Ascending aorta (tissue), 2 donors: ENCODE results near the gene CSF2RB. TPM values are rescaled to one million over a fixed set of nuclear protein-coding genes. Genes with fewer than 3 reads are reported as not detected.

Source experiments
- DNase-seq, 2 donors: peaks; one replicate each; pipeline ENCODE4 v3.0.0-alpha.2; 2019; ENCODE audit warnings: low spot score in 2 of 2
- H3K27ac ChIP-seq, 2 donors: fragments of 200-600 bp; sonication (generic); one replicate each; pipeline ENCODE4 v1.5.1; 2016 to 2017; ENCODE audit warnings: mild to moderate bottlenecking in 1 of 2
- H3K27me3 ChIP-seq: fragments of 200-600 bp; sonication (generic); one replicate; pipeline ENCODE4 v1.5.1; 2017
- H3K36me3 ChIP-seq, 2 donors: fragments of 200-600 bp; sonication (generic); one replicate each; pipeline ENCODE4 v1.5.1; 2016
- H3K4me1 ChIP-seq, 2 donors: fragments of 200-600 bp; sonication (generic); one replicate each; pipeline ENCODE4 v1.5.1; 2016 to 2017; ENCODE audit warnings: mild to moderate bottlenecking in 1 of 2
- H3K4me3 ChIP-seq, 2 donors: fragments of 200-600 bp; sonication (generic); one replicate each; pipeline ENCODE4 v1.5.1; 2016 to 2017; ENCODE audit warnings: mild to moderate bottlenecking in 1 of 2
- H3K9me3 ChIP-seq, 2 donors: fragments of 200-600 bp; sonication (generic); one replicate each; pipeline ENCODE4 v1.5.1; 2016
- intact Hi-C: fragments of 100-400 bp; cut with DNase I; formaldehyde crosslinking; loops from one replicate; pipeline ENCODE4 v1.15.1; 2023
- total RNA-seq: library from RNA; depleted of rRNA; stranded (reverse); fragments of >200 nt; gene quantifications from one replicate; pipeline ENCODE4 v1.1.0, GENCODE V29; 2016
- TF ChIP-seq, protein P1 (sequence below), 3 experiments: fragments of 200-600 bp in 2 of 3; fragments of 450-650 bp in 1 of 3; sonication (generic) in 2 of 3; IDR thresholded peaks; one replicate each; pipeline ENCODE4 v1.5.1; 2016 to 2019; ENCODE audit warnings: antibody characterized with exemption in 3 of 3, mild to moderate bottlenecking in 1 of 3, moderate library complexity in 1 of 3

CSF2RB gene
- total RNA-seq, 1 donor from 2014 or later = 6.0 TPM

DNA sequence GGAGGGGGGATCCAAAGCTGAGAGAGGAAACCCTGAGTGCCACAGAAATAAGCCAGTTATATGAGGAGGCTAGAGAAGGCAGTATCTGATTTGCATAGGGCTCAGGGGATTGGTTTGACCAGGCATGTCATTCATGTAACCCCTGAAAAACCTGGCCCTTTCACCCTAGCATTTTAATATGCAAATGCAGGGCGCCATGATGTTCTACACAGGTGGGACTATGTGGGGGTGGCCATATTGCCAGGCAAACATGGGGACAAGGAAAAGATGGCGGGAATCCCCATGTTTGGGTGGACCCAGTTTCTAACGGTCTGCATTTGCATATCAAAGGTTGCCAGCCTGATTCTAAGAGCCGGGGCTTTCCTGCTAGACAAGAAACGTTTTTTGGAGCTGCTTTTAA is 27.2 kb downstream of the CSF2RB start:
- TF ChIP-seq, protein P1, sequence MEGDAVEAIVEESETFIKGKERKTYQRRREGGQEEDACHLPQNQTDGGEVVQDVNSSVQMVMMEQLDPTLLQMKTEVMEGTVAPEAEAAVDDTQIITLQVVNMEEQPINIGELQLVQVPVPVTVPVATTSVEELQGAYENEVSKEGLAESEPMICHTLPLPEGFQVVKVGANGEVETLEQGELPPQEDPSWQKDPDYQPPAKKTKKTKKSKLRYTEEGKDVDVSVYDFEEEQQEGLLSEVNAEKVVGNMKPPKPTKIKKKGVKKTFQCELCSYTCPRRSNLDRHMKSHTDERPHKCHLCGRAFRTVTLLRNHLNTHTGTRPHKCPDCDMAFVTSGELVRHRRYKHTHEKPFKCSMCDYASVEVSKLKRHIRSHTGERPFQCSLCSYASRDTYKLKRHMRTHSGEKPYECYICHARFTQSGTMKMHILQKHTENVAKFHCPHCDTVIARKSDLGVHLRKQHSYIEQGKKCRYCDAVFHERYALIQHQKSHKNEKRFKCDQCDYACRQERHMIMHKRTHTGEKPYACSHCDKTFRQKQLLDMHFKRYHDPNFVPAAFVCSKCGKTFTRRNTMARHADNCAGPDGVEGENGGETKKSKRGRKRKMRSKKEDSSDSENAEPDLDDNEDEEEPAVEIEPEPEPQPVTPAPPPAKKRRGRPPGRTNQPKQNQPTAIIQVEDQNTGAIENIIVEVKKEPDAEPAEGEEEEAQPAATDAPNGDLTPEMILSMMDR (IDR thresholded peaks at IDR 0.05) = no peak
- Histone ChIP-seq H3K4me1 (no peaks in the 10 kb centered on the region), H3K9me3 (no peaks in the 10 kb centered on the region), H3K27ac (no peak overlapping the region), H3K27me3 (no peaks in the 10 kb centered on the region), H3K4me3 (no peak overlapping the region), H3K36me3 (no peaks in the 10 kb centered on the region)
- intact Hi-C loops = no loop called here
- DNase-seq = no peak

DNA sequence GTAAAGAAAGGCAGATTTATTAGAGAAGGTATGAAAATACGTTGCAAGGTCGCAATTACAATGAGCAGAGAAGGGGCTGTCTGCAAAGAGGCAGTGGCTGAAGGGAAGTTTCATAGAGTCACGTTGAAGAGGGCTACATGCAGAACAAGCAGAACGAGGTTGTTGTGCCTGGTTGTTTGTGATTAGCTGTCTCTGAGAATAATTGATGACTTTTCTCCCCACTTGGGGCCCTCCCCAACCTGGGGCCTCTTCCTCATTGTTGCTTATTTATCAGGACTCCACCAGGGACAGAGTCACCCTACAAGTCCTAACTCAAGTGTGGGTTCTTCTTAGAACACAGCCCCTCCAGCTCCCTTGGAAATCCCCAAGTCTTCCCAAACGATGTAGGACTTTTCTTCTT is 29.1 kb downstream of the CSF2RB start:
- Histone ChIP-seq H3K9me3 (no peaks in the 10 kb centered on the region), H3K36me3 (no peaks in the 10 kb centered on the region), H3K4me1 (no peaks in the 10 kb centered on the region), H3K27me3 (no peaks in the 10 kb centered on the region), H3K27ac (no peak overlapping the region), H3K4me3 (no peak overlapping the region)
- TF ChIP-seq, protein P1 (IDR thresholded peaks at IDR 0.05) = no peak
- no peak for DNase-seq
- intact Hi-C loops = no loop called here

DNA sequence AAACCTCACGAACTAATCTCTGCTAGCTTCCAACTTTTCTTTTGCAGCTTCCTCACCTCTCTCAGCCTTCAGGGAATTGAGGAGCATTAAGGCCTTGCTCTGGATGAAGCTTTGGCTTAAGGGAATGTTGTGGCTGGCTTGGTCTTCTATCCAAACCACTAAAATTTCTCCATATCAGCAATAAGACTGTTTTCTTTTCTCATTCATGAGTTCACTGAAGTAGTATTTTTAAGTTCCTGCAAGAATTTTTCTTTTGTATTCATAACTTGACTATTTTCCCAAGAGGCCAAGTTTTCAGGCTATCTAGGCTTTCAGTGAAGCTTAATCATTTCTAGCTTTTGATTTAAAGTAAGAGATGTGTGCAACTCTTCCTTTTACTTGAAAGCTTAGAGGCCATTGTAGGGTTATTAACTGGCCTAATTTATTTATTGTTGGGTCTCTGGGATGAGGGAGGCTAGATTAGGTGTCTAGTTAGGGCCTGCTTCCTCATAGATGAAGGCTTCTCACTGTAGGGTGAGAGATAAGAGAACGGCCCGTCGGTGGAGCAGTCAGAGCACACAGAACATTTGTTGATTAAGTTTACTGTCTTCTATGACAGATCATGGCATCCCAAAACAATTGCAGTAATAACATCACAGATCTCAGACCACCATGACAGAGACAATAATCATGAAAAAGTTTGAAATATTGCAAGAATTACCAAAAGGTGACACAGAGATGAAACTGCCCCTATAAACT is 33.2 kb downstream of the CSF2RB start:
- no peak for DNase-seq
- Histone ChIP-seq H3K4me1 (no peaks in the 10 kb centered on the region), H3K27ac (no peak overlapping the region), H3K27me3 (no peaks in the 10 kb centered on the region), H3K36me3 (no peaks in the 10 kb centered on the region), H3K9me3 (no peaks in the 10 kb centered on the region), H3K4me3 (no peak overlapping the region)
- TF ChIP-seq, protein P1 (IDR thresholded peaks at IDR 0.05) = no peak
- intact Hi-C loops = no loop called here

DNA sequence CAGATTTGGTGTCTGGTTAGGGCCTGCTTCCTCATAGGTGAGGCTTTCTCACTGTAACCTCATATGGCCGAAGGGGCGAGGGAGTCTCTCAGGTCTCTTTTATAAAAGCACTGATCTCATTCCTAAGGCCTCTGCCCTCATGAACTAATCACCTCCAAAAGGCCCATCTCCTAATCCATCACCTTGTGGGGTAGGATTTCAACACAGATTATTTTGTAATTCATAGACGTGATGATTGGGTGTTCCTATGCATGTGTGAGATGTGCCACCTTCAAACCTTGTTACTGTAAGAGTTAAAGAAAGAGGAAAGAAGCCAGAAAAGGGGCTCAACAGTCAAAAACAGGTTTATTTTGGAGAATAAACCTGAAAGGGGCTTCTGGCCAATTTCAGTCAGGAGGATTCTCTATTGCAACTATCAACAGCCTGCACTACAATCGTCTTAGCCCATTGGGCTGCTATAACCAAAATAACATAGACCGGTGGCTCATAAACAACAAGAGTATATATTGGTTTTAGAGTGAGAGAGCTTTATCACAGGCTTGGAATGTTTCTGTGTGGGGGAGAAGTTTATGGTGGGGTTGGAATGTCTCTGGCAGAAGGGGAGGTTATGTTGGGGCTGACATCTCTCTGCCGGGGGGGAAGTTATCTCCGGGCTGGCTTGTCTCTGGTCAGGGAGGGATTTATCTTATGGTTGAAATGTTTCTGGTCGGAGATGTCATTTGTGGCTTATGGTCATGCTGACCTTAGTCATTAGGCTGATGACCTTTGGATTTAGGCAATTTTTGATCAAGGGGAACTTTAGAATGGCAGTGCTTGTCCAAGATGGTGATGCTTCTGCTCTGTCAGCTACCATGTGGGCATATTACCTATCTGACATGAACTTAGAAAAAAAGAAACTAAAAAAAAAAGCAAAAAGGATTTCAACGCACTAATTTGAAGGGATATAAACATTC is 35.1 kb downstream of the CSF2RB start:
- intact Hi-C loops = no loop called here
- no peak for DNase-seq
- H3K27me3 ChIP-seq = no peaks in the 10 kb centered on the region
- no peak overlapping the region for H3K4me3 ChIP-seq
- no peaks in the 10 kb centered on the region for H3K4me1 ChIP-seq
- H3K9me3 ChIP-seq = no peaks in the 10 kb centered on the region
- no peaks in the 10 kb centered on the region for H3K36me3 ChIP-seq
- TF ChIP-seq, protein P1 (IDR thresholded peaks at IDR 0.05) = no peak
- H3K27ac ChIP-seq = no peak overlapping the region

DNA sequence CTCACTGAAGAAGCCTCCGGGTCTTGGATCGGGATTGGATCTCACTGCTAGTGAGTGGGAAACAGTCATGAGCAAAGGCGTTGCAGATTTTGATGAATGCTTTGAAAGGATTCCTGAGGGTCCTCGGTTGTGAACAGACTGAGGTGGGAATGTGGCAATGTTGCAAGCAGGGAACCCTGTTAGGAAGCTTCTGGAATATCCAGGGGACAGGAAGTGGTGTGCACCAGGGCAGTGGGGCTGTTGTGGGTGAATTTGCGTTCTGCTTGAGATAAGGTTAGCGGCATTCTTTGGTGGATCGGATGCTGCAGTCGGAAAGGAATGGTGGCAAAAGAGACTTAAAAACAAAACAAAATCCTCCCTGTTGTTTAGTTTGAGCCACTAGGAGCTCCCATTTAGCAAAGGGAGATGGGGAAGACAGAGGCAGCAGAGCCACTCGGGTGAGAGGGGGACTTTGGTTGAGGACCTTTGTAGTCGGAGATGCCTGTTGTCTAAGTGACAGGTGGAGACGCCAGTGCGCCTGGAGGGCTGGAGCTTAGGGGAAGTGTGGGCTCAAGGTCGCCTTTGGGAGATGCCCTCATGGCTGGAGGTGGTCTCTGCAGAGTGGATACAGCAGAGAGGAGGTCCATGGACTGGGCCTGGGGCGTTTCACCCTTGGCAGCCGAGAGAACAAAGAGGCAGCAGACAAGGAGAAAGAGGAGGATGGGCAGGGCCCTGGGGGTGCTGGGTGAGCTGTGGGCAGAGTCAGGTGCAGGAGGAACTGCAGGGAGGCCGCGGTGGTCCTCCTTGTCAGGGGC is 37.6 kb downstream of the CSF2RB start:
- TF ChIP-seq, protein P1 (IDR thresholded peaks at IDR 0.05) = no peak
- no peak for DNase-seq
- Histone ChIP-seq H3K36me3 (no peaks in the 10 kb centered on the region), H3K4me1 (no peaks in the 10 kb centered on the region), H3K27me3 (no peaks in the 10 kb centered on the region), H3K4me3 (no peak overlapping the region), H3K27ac (no peak overlapping the region), H3K9me3 (no peaks in the 10 kb centered on the region)
- intact Hi-C loops = no loop called here
